IPS-18c (cell line): ENCODE results near the gene ZDHHC4.

Source experiments
- H3K4me3 ChIP-seq: 2 replicates; pipeline ENCODE4 v1.7.0; 2013; ENCODE audit warnings: low read depth, mild to moderate bottlenecking, low read length, moderate library complexity; ENCODE audit not compliant: insufficient read depth
- H3K9me3 ChIP-seq: one replicate; pipeline ENCODE4 v1.6.1; 2013; ENCODE audit warnings: mild to moderate bottlenecking, low read length, moderate library complexity; ENCODE audit not compliant: control insufficient read depth, insufficient read depth

Gene ZDHHC4

GRCh38 chr7:6589151-6589828 is 12.0 kb downstream of the ZDHHC4 start:
- Histone ChIP-seq H3K9me3 (no peaks in the 10 kb centered on the region), H3K4me3 (peak overlapping the region; percentile 41; the same call in 1 of the 2 replicates)

- Histone ChIP-seq H3K4me3 (peak within 1 kb of the TSS; percentile 98), H3K9me3 (no peaks in the 10 kb centered on the region)
Measured at GRCh38 chr7:6589829-6590644, 12.8 kb downstream of the ZDHHC4 start, which contains the start of gene INTS15. INTS15 (plus strand) TSS chr7:6590021; CDS start chr7:6590284, 263 bp downstream.

- Histone ChIP-seq H3K9me3 (no peaks in the 10 kb centered on the region), H3K4me3 (peak overlapping the region; percentile 98)
Measured at GRCh38 chr7:6590645-6591110, 13.4 kb downstream of the ZDHHC4 start.

GRCh38 chr7:6600093-6600492 is 22.8 kb downstream of the ZDHHC4 start:
- H3K9me3 ChIP-seq, result no peaks in the 10 kb centered on the region
- H3K4me3 ChIP-seq, result no peak overlapping the region

- Histone ChIP-seq H3K9me3 (no peaks in the 10 kb centered on the region), H3K4me3 (no peak overlapping the region)
Measured at GRCh38 chr7:6604458-6604857, 27.2 kb downstream of the ZDHHC4 start.

- H3K9me3 ChIP-seq, result no peaks in the 10 kb centered on the region
- no peak overlapping the region for H3K4me3 ChIP-seq
Measured at GRCh38 chr7:6606866-6607583, 29.8 kb downstream of the ZDHHC4 start.

- Histone ChIP-seq H3K4me3 (no peak overlapping the region), H3K9me3 (no peaks in the 10 kb centered on the region)
Measured at GRCh38 chr7:6607651-6608051, 30.4 kb downstream of the ZDHHC4 start.

GRCh38 chr7:6608081-6608480 is 30.8 kb downstream of the ZDHHC4 start:
- Histone ChIP-seq H3K4me3 (no peak overlapping the region), H3K9me3 (no peaks in the 10 kb centered on the region)

GRCh38 chr7:6608794-6609193 is 31.5 kb downstream of the ZDHHC4 start:
- H3K4me3 ChIP-seq, result no peak overlapping the region
- no peaks in the 10 kb centered on the region for H3K9me3 ChIP-seq

GRCh38 chr7:6612819-6613218 is 35.6 kb downstream of the ZDHHC4 start:
- no peak overlapping the region for H3K4me3 ChIP-seq
- no peaks in the 10 kb centered on the region for H3K9me3 ChIP-seq

GRCh38 chr7:6613706-6614105 is 36.5 kb downstream of the ZDHHC4 start:
- Histone ChIP-seq H3K9me3 (no peaks in the 10 kb centered on the region), H3K4me3 (peak overlapping the region; percentile 36)

GRCh38 chr7:6614953-6615722 is 37.9 kb downstream of the ZDHHC4 start, which contains the start of gene ZNF853:
ZNF853 (plus strand) TSS chr7:6615610; CDS start chr7:6616175, 565 bp downstream.
- no peaks in the 10 kb centered on the region for H3K9me3 ChIP-seq
- H3K4me3 ChIP-seq, result peak within 1 kb of the TSS; percentile 72

- H3K9me3 ChIP-seq, result no peaks in the 10 kb centered on the region
- peak overlapping the region; percentile 70 for H3K4me3 ChIP-seq
Measured at GRCh38 chr7:6615723-6616555, 38.7 kb downstream of the ZDHHC4 start.

GRCh38 chr7:6616854-6617643 is 39.8 kb downstream of the ZDHHC4 start:
- no peak overlapping the region for H3K4me3 ChIP-seq
- H3K9me3 ChIP-seq, result no peaks in the 10 kb centered on the region

- no peaks in the 10 kb centered on the region for H3K9me3 ChIP-seq
- no peak overlapping the region for H3K4me3 ChIP-seq
Measured at GRCh38 chr7:6618621-6619020, 41.4 kb downstream of the ZDHHC4 start.
